ENCODE data around the gene TTLL13.
"Not testable (repeated sequence)": the region's sequence is repeated elsewhere in the genome, so short reads cannot be mapped to it uniquely, and the experiment has no call there.

Gene TTLL13

GRCh38 chr15:90240856-90241255 is 8.5 kb upstream of the TTLL13 start:
- no peak for DNase-seq

- DNase-seq = no peak
These were observed 7.8 kb upstream of the TTLL13 start for GRCh38 chr15:90241343-90242192.

- no peak for DNase-seq
These were observed 5.3 kb upstream of the TTLL13 start for GRCh38 chr15:90243943-90244639.

- DNase-seq = no peak
These were observed 560 bp upstream of the TTLL13 start for GRCh38 chr15:90248789-90249202.

- DNase-seq = no peak
These were observed 8.4 kb downstream of the TTLL13 start for GRCh38 chr15:90257776-90258175.

- DNase-seq = no peak
These were observed 10.2 kb downstream of the TTLL13 start for GRCh38 chr15:90259524-90259923.

GRCh38 chr15:90260731-90261130 is 11.4 kb downstream of the TTLL13 start:
- DNase-seq = not testable (repeated sequence)

GRCh38 chr15:90261811-90262210 is 12.5 kb downstream of the TTLL13 start:
- DNase-seq = no peak

GRCh38 chr15:90262426-90262825 is 13.1 kb downstream of the TTLL13 start:
- DNase-seq = no peak

- no peak for DNase-seq
These were observed 15.3 kb downstream of the TTLL13 start for GRCh38 chr15:90264671-90265070.

- peak; percentile 65 for DNase-seq
These were observed 16.1 kb downstream of the TTLL13 start, which contains the start of gene NGRN for GRCh38 chr15:90265271-90266060. TSS of gene NGRN (plus strand) at chr15:90265672. CDS start at chr15:90265713, 41 bp downstream.

GRCh38 chr15:90266061-90266431 is 16.7 kb downstream of the TTLL13 start:
- no peak for DNase-seq

GRCh38 chr15:90266485-90266884 is 17.1 kb downstream of the TTLL13 start:
- DNase-seq = no peak

- DNase-seq = no peak
These were observed 19.1 kb downstream of the TTLL13 start for GRCh38 chr15:90268415-90268814.

GRCh38 chr15:90270502-90271150 is 21.3 kb downstream of the TTLL13 start:
- no peak for DNase-seq

GRCh38 chr15:90271459-90272166 is 22.3 kb downstream of the TTLL13 start:
- no peak for DNase-seq

- not testable (repeated sequence) for DNase-seq
These were observed 29.1 kb downstream of the TTLL13 start for GRCh38 chr15:90278467-90278866.

- not testable (repeated sequence) for DNase-seq
These were observed 31.4 kb downstream of the TTLL13 start for GRCh38 chr15:90280743-90281142.

- not testable (repeated sequence) for DNase-seq
These were observed 32.3 kb downstream of the TTLL13 start for GRCh38 chr15:90281637-90282036.

GRCh38 chr15:90286678-90287077 is 37.3 kb downstream of the TTLL13 start:
- no peak for DNase-seq

GRCh38 chr15:90287101-90287500 is 37.7 kb downstream of the TTLL13 start:
- no peak for DNase-seq

- DNase-seq = no peak
These were observed 38.6 kb downstream of the TTLL13 start for GRCh38 chr15:90287946-90288345.

Data from NCI-H1105 (cell line).